HG02884 (cell line): ENCODE data around the gene ACTL6B.

Source experiments
- ATAC-seq: cut with Tn5 transposase; IDR thresholded peaks from one replicate; pipeline ENCODE4 v1.9.1; 2021; ENCODE audit warnings: mild to moderate bottlenecking, moderate library complexity; ENCODE audit not compliant: unreplicated experiment

ACTL6B gene

DNA sequence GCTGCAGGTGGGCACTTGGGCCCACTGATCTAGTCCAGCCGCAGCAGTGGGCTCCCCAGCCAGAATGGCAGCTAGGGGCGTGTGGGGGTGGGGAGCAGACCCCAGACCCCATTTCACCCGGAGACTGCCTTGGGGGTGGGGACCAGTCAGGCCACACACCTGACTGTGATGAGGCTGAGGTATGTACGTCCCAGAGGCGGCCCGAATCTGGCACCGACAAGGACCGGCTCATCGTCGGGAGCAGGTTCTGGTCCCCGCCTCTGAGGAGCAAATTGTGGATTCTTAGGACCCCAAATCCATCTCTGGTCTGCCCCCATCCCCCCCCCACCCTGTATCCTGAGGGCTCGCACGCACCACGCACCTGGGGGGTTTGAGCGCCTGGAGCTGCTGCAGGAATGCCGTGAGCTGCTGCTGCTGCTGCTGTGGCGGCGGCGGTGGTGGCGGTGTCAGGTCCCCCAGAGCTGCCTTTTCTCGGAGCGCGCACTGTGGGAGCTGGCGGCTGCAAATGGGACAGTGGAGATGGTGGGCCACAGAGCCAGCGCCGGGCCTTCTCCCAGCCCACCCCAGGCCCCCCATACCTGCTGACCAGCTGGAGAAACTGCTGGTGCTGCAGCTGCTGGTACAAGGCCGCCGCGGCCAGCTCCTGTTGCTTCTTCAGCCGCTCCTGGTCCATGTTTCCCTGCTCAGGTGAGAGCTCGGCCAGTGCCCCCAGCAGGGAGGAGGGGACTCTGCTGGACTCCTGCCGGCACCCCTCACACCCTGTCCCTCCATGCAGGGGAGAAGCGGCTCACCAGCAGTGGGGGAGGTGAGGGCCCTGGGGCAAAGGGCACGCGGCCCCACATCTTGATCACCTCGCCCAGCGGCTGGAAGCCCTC is 27.6 kb upstream of the ACTL6B start:
- ATAC-seq, result no peak

- no peak for ATAC-seq
These were observed 26.9 kb upstream of the ACTL6B start for GRCh38 chr7:100682991-100683658.

- no peak for ATAC-seq
These were observed 26.0 kb upstream of the ACTL6B start for GRCh38 chr7:100682228-100682741.

DNA sequence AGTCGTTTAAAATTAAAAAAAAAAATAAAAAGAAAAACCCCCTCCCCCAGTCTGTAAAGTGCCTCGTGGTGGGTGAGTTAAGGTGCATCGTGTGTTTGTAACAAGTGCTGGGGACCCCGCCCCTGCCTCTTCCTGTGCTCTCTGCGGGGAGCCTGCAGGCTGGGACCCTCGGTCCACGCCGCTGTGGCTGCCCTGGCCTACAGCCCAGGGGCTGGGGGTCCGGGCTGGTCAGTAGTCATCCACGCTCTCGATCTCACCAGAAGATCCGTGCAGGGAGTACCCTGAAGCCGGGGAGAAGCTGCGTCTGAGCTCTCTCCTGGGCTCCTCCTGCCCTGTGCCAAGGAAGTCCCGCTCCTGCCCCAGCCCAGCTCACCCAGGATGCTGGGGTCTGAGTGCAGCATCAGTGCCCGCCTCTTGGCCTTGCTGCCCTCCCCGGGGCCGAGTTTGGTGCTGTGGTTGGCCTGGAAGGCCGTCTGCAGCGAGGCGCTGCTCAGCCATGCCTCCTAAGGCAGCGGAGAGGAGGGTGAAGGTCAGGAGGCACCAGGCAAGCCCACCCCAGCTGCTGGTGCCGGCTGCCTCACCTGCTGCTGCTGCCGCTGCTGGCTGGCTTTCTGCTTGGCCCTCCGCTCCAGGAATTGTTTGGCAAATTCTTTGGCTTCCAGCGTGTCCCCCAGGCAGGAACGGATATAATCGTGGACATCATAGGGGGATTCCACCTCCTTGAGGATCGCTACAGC is 25.4 kb upstream of the ACTL6B start:
- no peak for ATAC-seq

- ATAC-seq, result no peak
These were observed 24.5 kb upstream of the ACTL6B start for GRCh38 chr7:100680576-100681271.

- ATAC-seq, result no peak
These were observed 23.8 kb upstream of the ACTL6B start for GRCh38 chr7:100679927-100680575.

DNA sequence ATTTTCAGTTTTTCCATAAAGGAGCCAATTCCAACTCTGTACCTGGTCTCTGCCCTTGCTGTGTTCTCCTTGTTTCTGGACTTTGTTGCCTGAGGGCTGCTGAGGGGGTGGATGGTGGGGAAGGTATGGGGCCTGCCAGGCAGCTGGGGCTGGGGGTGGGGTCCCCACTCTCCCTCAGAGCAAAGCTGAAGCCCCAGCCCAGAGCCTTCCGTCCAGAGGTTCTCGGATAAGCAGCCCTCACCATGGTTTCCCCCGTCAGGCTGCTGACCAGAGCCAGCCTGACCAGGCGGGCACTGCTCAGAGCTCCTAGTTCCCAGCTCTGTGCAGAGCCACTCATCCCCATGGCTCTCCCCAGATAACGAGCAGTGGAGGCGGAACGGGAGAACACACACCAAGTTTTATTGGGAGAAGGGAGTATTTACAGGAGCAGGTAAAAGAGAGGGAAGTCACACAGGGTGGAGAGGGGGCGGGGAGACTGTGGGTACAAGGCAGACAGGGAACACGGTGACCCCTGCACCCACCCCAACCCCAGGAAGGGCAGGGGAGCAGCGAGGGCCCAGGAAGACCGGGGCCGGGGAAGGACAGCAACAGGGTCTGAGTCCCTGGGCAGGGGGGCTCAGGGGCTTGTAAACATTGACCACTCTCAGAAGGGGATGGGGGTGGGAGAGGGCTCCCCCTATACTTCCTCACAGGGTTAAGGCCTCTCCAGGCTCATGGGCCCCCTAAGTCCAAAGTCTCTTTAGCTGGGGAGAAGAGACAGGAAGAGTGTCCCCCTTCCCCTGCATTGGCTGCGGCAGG is 23.1 kb upstream of the ACTL6B start:
- ATAC-seq, result no peak

DNA sequence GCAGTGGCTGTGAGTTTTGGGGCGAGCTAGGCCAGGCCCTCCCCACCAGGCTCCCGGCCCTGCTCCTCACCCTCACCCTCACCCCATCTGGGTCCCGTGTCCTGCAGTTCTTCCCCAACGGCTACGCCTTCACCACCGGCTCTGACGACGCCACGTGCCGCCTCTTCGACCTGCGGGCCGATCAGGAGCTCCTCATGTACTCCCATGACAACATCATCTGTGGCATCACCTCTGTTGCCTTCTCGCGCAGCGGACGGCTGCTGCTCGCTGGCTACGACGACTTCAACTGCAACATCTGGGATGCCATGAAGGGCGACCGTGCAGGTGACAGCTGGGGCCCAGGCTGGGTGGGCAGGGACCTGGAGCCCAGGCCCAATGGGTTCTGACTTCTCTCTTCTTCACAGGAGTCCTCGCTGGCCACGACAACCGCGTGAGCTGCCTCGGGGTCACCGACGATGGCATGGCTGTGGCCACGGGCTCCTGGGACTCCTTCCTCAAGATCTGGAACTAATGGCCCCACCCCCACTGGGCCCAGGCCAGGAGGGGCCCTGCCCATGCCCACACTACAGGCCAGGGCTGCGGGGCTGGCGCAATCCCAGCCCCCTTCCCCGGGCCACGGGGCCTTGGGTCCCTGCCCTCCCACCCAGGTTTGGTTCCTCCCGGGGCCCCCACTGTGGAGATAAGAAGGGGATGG is 22.2 kb upstream of the ACTL6B start:
- ATAC-seq, result no peak

DNA sequence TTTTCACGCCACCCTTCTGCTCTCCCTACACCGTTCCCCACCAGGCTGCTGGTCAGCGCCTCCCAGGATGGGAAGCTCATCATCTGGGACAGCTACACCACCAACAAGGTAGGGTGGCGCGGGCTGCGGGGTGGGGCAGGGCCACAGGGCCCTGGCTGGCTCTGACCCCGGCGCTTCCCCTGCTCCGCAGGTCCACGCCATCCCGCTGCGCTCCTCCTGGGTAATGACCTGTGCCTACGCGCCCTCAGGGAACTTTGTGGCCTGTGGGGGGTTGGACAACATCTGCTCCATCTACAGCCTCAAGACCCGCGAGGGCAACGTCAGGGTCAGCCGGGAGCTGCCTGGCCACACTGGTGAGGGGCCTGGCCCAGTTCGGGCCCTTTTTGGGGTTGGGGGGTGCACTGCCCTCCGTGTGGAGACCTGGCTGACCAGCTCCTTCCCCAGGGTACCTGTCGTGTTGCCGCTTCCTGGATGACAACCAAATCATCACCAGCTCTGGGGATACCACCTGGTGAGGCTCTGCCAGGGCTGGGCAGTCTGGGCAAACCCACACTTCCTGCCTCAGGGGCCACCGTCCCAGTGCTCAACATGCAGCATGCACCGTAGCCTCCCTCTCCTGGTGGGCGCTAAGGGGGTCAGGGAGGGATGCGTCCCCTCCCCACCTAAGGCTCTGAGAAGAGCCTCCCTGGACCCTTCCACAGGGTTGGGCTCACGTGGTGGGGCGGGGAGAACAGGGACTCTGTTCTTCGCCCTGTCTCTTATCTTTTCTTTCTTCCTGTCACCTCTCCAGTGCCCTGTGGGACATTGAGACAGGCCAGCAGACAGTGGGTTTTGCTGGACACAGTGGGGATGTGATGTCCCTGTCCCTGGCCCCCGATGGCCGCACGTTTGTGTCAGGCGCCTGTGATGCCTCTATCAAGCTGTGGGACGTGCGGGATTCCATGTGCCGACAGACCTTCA is 21.3 kb upstream of the ACTL6B start:
- ATAC-seq, result no peak

- no peak for ATAC-seq
These were observed 20.5 kb upstream of the ACTL6B start for GRCh38 chr7:100676501-100677306.

GRCh38 chr7:100675581-100676350 is 19.5 kb upstream of the ACTL6B start:
- no peak for ATAC-seq

DNA sequence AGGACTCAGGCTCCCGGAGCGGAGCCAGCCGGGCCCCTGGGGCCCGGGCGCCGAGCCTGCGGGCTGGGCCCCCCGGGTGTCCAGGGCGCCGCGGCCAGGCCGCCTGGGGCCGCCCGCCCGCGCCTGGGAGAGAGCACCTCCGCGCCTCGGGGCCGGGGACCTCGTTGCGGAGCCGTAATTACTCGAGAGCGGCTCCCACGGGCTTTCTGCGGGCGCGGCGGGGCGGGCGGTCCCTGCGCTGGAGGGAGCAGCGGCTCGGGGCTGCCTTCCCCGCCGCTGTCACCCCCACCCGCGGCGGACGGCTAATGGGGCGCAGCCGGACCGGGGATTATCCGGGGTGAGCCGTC is 18.8 kb upstream of the ACTL6B start:
- ATAC-seq, result no peak

- ATAC-seq, result no peak
These were observed 18.3 kb upstream of the ACTL6B start for GRCh38 chr7:100674411-100675104.

DNA sequence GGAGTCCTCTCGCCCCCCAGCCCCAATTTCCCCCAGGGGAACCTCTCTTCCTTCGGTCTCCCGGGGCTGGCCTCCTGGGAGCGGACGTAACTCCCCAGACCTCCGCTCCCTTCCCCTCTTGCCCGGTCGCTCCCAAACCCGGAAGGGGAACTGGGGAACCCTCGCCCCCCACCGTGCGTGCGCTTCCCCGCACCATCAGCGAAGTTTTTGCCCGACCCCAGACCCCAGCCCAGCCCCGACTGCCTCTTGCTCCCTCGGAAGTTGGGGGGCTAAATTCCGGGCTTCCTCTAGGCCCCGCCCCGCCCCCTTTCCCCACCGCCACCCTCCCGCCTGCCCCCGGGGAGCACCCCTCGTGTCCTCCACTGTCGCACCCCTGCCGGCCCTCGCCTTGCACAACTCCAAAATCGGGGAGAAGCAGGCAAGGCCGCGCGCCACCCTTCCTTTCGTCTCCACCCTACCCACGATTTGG is 17.7 kb upstream of the ACTL6B start:
- ATAC-seq, result no peak

GRCh38 chr7:100673302-100673941 is 17.2 kb upstream of the ACTL6B start, which contains the start of gene GNB2:
Gene GNB2 (plus strand): TSS chr7:100673740. CDS start chr7:100676266, 2,526 bp downstream.
- peak; percentile 58 for ATAC-seq
